ENCODE results near the gene XRN1. TPM values are rescaled to one million over a fixed set of nuclear protein-coding genes. Genes with fewer than 3 reads are reported as not detected.
"Not testable (repeated sequence)": the region's sequence is repeated elsewhere in the genome, so short reads cannot be mapped to it uniquely, and the experiment has no call there.

Gene XRN1
- total RNA-seq, 4 donors from 2014 or later: 29.5 to 54.6 (median 38.2) TPM

GRCh38 chr3:142348460-142348859 lies 99.4 kb downstream of the XRN1 start:
- Histone ChIP-seq H3K27ac (no peak overlapping the region), H3K4me1 (no peaks in the 10 kb centered on the region), H3K9me3 (no peaks in the 10 kb centered on the region), H3K36me3 (peaks cover 0 to 89% of the 10 kb centered on the region in 2 donors), H3K27me3 (no peaks in the 10 kb centered on the region), H3K4me3 (no peak overlapping the region)
- ATAC-seq: no peak
- 70 to 93% methylated on average over 1 of the region's 1 CpG for WGBS, 2 donors (ENCODE audit: low coverage in 1 of 2)
- TF ChIP-seq EP300 (IDR thresholded peaks at IDR 0.05) (no peak), POLR2AphosphoS5 (IDR thresholded peaks at IDR 0.05) (no peak)

DNA sequence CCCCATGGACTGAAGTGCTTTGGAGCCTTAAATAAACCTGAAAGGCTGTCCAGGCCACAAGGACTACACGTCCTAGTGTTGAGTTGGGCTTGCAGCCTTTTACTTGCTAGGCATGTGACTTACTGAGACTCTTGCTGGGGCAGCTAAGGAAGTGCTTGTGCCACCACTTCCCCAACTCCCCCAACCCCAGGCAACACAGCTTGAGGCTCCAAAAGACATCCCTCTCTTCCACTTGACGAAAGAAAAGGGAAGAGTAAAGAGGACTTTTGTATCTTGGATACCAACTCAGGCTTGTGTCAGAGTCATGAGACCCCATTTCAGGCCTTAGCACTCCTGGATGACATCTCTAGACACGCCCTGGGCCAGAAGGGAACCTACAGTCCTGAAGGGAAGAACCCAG lies 109.8 kb downstream of the XRN1 start:
- Histone ChIP-seq H3K27me3 (no peaks in the 10 kb centered on the region), H3K4me1 (no peaks in the 10 kb centered on the region), H3K27ac (no peak overlapping the region), H3K9me3 (no peaks in the 10 kb centered on the region), H3K4me3 (no peak overlapping the region), H3K36me3 (peaks cover 0 to 78% of the 10 kb centered on the region in 2 donors)
- ATAC-seq: peak; percentile 31
- 43 to 63% methylated on average over 1 to 2 of the region's 3 CpGs for WGBS, 2 donors (ENCODE audit: low coverage in 1 of 2)
- TF ChIP-seq, protein P1, sequence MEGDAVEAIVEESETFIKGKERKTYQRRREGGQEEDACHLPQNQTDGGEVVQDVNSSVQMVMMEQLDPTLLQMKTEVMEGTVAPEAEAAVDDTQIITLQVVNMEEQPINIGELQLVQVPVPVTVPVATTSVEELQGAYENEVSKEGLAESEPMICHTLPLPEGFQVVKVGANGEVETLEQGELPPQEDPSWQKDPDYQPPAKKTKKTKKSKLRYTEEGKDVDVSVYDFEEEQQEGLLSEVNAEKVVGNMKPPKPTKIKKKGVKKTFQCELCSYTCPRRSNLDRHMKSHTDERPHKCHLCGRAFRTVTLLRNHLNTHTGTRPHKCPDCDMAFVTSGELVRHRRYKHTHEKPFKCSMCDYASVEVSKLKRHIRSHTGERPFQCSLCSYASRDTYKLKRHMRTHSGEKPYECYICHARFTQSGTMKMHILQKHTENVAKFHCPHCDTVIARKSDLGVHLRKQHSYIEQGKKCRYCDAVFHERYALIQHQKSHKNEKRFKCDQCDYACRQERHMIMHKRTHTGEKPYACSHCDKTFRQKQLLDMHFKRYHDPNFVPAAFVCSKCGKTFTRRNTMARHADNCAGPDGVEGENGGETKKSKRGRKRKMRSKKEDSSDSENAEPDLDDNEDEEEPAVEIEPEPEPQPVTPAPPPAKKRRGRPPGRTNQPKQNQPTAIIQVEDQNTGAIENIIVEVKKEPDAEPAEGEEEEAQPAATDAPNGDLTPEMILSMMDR (IDR thresholded peaks at IDR 0.05): no peak
- TF ChIP-seq POLR2AphosphoS5 (IDR thresholded peaks at IDR 0.05) (no peak), POLR2A (IDR thresholded peaks at IDR 0.05) (no peak), EP300 (IDR thresholded peaks at IDR 0.05) (no peak)

DNA sequence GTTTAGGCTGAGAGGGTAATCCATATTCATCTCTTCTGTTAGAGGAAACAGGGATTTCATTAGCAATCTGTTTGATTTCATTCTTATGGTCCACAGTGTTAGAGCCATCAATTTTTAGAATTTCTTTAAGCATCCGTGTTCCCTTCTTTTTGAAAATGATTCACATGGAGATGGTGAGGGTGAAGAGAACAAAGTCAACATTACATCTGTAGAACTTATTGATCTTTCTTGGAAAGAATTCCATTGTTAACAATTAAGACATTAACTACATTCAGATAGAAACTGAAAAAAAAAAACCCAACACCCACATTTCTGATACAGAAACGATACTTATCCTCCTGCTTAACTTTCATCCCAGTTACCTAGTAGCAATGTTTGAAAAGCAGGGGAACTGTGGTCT lies 115.4 kb downstream of the XRN1 start:
- Histone ChIP-seq H3K36me3 (peaks cover 0 to 73% of the 10 kb centered on the region in 2 donors), H3K27ac (no peak overlapping the region), H3K27me3 (no peaks in the 10 kb centered on the region), H3K4me3 (no peak overlapping the region), H3K9me3 (no peaks in the 10 kb centered on the region), H3K4me1 (no peaks in the 10 kb centered on the region)
- no peak for ATAC-seq
- WGBS, 2 donors (ENCODE audit: low coverage in 1 of 2): 92 to 100% methylated on average over 2 of the region's 2 CpGs
- no peak for TF ChIP-seq POLR2AphosphoS5 (IDR thresholded peaks at IDR 0.05)
- TF ChIP-seq POLR2A (IDR thresholded peaks at IDR 0.05): no peak
- no peak for TF ChIP-seq EP300 (IDR thresholded peaks at IDR 0.05)
- TF ChIP-seq, protein P1 (IDR thresholded peaks at IDR 0.05): no peak

- peaks cover 0 to 37% of the 10 kb centered on the region in 2 donors for H3K36me3 ChIP-seq
- H3K27me3 ChIP-seq, H3K4me3 ChIP-seq, ATAC-seq, H3K9me3 ChIP-seq, H3K27ac ChIP-seq, H3K4me1 ChIP-seq: not testable (repeated sequence)
- 92% methylated on average over 1 of the region's 1 CpG; no CpG with 5 or more reads in 1 of the 2 donors for WGBS, 2 donors (ENCODE audit: low coverage in 1 of 2)
These were observed 123.4 kb downstream of the XRN1 start for GRCh38 chr3:142324275-142324953.

DNA sequence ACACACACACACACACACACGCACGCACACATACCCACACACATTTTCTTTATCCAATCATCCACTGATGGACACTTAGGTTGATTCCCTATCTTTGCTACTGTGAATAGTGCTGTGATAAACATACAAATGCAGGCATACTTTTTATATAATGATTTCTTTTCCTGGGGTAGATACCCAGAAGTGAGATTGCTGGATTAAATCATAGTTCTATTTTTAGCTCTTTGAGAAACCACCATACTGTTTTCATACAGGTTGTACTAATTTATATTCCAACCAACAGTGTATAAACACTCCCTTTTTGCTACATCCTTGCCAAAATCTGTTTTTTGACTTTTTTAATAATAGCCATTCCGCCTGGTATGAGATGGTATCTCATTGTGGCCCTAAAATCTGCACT lies 127.9 kb downstream of the XRN1 start:
- no peak for ATAC-seq
- Histone ChIP-seq H3K36me3 (peaks cover 0 to 35% of the 10 kb centered on the region in 2 donors), H3K4me3 (no peak overlapping the region), H3K9me3 (no peaks in the 10 kb centered on the region), H3K27ac (no peak overlapping the region), H3K27me3 (no peaks in the 10 kb centered on the region), H3K4me1 (no peaks in the 10 kb centered on the region)
- TF ChIP-seq POLR2A (IDR thresholded peaks at IDR 0.05): no peak
- TF ChIP-seq, protein P1 (IDR thresholded peaks at IDR 0.05): no peak
- TF ChIP-seq POLR2AphosphoS5 (IDR thresholded peaks at IDR 0.05): no peak
- no peak for TF ChIP-seq EP300 (IDR thresholded peaks at IDR 0.05)
- WGBS, 2 donors (ENCODE audit: low coverage in 1 of 2): 100% methylated on average over 3 of the region's 3 CpGs

DNA sequence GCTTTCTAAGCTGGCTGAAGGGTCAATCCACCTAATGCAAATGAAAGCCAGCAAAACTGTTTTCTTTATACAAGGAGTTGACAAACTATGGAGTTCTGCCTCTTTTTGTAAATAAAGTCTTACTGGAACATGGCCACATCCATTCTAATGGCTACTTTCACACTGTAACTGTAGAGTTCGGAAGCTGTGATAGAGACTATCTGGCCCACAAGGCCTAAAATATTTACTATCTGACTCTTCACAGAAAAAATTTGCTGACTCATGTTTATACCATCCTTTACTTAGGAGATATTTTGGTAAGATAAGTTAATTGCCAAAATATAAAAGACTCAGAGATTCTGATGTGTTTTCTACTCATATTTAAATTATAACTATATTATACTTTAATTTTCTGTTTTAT lies 128.7 kb downstream of the XRN1 start:
- TF ChIP-seq POLR2AphosphoS5 (IDR thresholded peaks at IDR 0.05) (no peak), EP300 (IDR thresholded peaks at IDR 0.05) (no peak), POLR2A (IDR thresholded peaks at IDR 0.05) (no peak)
- TF ChIP-seq, protein P1 (IDR thresholded peaks at IDR 0.05): no peak
- Histone ChIP-seq H3K4me3 (no peak overlapping the region), H3K27ac (no peak overlapping the region), H3K36me3 (peaks cover 0 to 35% of the 10 kb centered on the region in 2 donors), H3K27me3 (no peaks in the 10 kb centered on the region), H3K9me3 (no peaks in the 10 kb centered on the region), H3K4me1 (no peaks in the 10 kb centered on the region)
- 60 to 67% methylated on average over 1 of the region's 1 CpG for WGBS, 2 donors (ENCODE audit: low coverage in 1 of 2)
- ATAC-seq: no peak
